Bronchus fibroblast of lung (primary cell): ENCODE results near the gene TBP. TPM values are rescaled to one million over a fixed set of nuclear protein-coding genes. Genes with fewer than 3 reads are reported as not detected.

Experiments
- total RNA-seq: library from RNA; depleted of rRNA; stranded (reverse); fragments of >200 nt; gene quantifications from 2 replicates; pipeline ENCODE4 v1.2.3, GENCODE V29; 2015

The TBP gene
- total RNA-seq: 16.0 and 17.8 TPM in 2 replicates

DNA sequence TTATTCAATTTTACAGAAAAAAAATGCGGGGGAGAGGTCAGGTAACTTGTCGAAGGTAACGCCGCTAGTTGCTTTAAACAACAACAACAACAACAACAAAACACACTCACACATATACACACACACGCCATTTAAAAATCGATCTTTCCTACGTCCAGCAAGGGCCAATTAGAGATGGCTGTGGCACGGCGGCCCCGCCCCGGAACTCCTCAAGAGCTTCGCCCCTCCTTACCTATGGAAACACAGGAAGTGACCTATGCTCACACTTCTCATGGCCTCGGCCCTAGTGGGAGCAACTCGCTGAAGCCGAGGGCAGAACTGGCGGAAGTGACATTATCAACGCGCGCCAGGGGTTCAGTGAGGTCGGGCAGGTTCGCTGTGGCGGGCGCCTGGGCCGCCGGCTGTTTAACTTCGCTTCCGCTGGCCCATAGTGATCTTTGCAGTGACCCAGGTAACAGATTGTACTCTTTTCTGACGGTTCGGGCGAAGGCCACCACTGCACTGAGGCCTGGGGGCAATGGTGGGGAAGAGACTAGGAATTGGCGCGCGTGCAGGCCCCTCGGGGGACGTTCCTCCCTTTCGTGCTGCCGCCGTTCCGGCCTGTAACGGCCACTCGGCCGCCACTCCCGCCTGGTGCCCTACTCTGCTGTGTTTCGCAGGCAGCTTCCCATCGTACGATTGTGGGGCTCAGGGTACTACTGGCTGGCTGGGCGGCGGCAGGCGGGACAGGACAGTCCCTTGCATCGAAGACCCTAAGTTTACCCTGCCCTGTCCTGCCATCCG is at the start of gene TBP:
TBP (plus strand) TSS at position 357 of the 783 bp plus-strand sequence. CDS start 2,661 bp downstream, outside the sequence.

DNA sequence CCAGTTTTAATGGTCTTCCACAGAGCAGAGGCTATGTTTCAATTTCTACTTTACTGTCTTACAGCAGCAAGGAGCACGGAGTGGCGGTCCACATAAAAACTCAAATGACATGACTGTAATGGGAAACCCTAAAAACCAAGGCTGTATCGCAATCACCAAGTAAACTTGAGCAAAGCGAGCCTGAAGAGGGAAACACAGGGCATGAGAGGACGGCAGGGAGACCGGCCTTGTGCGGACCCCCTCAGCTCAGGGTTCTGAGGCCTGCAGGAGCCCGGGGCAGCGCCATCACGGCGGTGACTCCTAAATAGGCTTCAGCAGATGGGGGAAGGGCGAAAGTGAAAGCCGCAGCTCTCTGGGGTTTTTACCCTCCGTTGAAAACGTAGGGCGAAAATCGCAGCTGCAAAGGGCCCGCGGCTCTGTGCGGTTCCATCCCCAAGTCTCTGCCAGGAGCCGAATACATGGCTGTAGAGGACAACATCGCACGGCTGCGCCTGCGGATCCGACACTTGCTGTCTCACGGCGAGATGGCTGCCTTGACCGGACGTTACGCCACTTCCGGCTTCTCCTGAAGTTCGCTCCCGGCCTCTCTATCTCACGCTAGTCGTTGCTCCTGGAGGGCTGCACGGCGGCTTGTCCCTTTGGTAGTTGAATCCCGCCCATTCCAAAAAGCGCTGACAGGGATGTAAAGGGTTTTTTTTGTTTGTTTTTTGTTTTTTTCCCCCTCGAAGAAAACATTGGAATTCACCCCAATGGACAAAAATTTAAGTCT is 1.2 kb upstream of the TBP start, which contains the start of gene PSMB1:
PSMB1 (minus strand) TSS at position 543 of the 769 bp plus-strand sequence; CDS start at position 478, 65 bp downstream.

DNA sequence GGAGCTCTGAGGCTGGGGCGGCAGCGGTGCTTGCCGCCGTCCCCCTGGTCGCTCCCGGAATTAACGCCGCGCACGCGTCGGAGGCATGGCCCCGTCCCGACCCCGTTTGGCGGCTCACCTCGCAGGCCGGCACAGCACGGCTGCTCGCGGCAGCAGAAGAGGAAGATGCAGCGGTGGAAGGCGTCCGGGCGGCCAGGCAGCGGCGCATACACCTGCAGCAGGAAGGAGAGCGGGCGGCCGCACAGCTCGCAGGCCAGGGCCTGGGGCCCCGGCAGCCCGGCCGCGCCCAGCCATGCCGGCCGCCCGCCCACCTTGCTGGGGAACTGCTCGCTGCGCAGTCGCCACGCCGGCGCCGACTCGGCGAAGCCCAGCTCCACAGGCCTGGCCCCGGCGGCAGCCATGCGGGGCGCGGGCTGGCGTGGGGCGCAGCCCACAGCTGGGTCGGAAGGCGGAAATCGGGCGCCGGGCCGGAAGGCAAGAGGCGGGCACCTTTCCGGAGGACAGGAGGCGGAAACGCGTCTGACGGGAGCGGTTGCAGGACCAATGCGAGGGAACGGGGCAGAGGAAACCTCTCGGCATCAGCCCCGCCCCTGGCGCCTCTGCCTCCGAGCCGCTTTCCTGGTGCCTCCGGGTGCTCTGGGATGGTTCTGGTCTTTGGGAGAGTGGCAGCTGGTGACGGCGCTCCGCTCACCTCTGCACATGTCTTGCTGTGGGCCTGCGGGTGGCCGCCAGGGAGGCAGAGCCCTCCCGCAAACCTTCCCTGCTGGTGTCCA is 30.2 kb downstream of the TBP start, which contains the start of gene PDCD2:
PDCD2 (minus strand) TSS at position 457 of the 773 bp plus-strand sequence; CDS start at position 401, 56 bp downstream.

Other genes starting within 250 kb of the TBP start
- gene FAM120B, start 247.6 kb upstream of the TBP start, total RNA-seq: 8.4 and 10.4 TPM in 2 replicates
- gene PSMB1, start 1.1 kb upstream of the TBP start, total RNA-seq: 398 and 451 TPM in 2 replicates
- 77.9 and 94.0 TPM in 2 replicates for gene PDCD2, start 30.3 kb downstream of the TBP start, total RNA-seq